GM10248 (cell line): ENCODE data around the gene OXCT2.

ENCODE experiments used
- CTCF ChIA-PET: fragments of 300-600 bp; sonication (Branson Sonifier 250); formaldehyde crosslinking; extraction: SDS; loops from one replicate; lab custom pipeline; 2021; ENCODE audit warnings: antibody characterized with exemption; lab: Yijun Ruan, JAX
- POLR2A ChIA-PET: fragments of 350-650 bp; sonication (Branson Sonifier 250); formaldehyde crosslinking; extraction: SDS; loops from one replicate; lab custom pipeline; 2020; ENCODE audit warnings: antibody characterized with exemption; lab: Yijun Ruan, JAX
- DNase-seq: peaks from one replicate; pipeline ENCODE4 v3.0.0; 2012; ENCODE audit errors: extremely low spot score
- TF ChIP-seq, protein P1 (sequence below): IDR thresholded peaks from 2 replicates; pipeline ENCODE4 v1.5.1; 2012; ENCODE audit warnings: mild to moderate bottlenecking, low read depth; ENCODE audit errors: extremely low read depth, missing control alignments, control extremely low read depth

The OXCT2 gene

DNA sequence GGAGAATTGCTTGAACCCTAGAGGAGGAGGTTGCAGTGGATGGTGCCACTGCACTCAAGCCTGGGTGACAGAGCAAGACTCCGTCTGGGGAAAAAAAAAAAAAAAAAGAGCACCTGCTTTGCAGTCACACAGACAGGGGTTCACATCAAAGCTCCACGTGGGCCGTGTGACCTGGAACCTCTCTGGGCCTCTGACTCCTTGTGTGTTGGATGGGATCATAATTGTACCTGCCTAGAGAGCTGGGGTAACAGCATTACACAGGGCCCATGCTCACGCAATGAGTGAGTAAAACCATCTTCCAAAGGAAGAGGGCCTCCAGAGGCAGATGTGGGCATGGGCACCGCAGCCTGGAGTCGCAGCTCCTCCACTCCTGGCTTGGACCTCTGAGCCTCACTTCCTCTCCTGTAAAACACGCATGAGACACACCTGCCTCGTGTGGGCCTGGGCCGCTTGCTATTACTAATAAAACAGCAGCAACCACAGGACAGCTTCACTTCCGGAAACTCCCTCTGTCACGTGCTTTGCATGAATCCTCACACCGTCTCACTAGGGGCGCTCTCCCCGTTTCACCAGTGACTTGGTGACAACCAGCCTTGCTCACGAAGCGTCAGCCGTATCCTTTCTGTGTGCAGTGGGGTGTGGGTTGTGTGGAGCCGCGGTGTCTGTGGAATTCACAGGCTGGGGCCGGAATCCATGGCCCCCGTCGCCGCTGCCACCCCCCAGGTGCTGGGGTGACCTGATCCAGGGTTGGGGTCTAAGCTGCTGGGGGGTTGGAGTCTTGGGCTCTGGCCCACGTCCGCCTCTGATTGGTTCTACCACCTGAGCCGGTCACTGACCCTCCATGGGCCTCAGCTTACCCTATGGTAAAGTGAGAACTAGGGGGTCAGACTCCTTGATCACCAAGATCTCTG is 28.0 kb upstream of the OXCT2 start:
- peak; percentile 90 for DNase-seq
- CTCF ChIA-PET, result interaction anchor here (0.6 to 5.4 kb wide), 57 partner anchors 10 to 972 kb away, joined by 3 to 52 read pairs (median 4); partner anchors contain the start of genes BMP8B, MYCL, NT5C1A and PPIE
- POLR2A ChIA-PET, result interaction anchor here (0.5 kb wide), 1 partner anchor 33 kb away, joined by 4 read pairs; no protein-coding TSS in a partner anchor
- TF ChIP-seq, protein P1, sequence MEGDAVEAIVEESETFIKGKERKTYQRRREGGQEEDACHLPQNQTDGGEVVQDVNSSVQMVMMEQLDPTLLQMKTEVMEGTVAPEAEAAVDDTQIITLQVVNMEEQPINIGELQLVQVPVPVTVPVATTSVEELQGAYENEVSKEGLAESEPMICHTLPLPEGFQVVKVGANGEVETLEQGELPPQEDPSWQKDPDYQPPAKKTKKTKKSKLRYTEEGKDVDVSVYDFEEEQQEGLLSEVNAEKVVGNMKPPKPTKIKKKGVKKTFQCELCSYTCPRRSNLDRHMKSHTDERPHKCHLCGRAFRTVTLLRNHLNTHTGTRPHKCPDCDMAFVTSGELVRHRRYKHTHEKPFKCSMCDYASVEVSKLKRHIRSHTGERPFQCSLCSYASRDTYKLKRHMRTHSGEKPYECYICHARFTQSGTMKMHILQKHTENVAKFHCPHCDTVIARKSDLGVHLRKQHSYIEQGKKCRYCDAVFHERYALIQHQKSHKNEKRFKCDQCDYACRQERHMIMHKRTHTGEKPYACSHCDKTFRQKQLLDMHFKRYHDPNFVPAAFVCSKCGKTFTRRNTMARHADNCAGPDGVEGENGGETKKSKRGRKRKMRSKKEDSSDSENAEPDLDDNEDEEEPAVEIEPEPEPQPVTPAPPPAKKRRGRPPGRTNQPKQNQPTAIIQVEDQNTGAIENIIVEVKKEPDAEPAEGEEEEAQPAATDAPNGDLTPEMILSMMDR, result peak; percentile 66

DNA sequence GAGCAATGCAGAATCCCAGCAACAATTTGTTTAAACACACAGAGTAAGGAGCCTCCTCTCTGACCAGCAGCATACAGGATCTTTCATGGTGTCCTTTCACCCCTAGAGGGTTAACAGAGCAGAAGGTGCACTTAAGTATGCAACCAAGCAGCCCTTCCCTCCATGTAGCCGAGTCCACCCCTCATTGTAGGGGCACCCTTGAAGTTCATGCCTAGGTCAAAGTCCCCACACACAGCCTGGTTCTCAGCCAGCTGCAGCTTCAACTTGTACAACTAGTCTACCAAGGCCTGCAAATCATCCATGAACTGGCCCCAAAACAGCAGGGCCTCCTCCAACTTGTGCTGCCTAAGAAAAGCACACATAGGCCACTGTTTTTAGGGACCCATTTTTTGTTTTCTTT is 24.5 kb upstream of the OXCT2 start:
- ChIA-PET POLR2A (no interaction called here), CTCF (no interaction called here)
- TF ChIP-seq, protein P1, result no peak
- DNase-seq, result no peak

DNA sequence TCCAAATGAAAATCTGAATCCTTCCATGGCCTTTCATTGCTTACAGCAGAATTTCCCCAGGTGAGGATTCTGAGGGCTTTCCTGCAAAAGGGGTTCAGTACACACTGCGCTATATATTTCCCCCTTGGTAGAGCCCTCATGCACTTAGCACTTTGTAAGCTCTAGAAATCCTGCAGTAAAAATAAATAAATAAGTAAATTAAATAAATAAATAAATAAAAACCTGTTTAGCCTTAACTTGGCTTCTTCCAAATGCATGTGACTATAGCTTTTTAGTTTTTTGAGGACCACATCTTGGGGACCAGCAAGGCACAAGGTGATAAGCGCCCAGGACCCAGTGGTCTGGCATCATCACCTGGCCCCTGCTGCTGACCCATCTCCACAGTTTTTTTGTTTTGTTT is 20.7 kb upstream of the OXCT2 start:
- TF ChIP-seq, protein P1, result no peak
- ChIA-PET POLR2A (no interaction called here), CTCF (no interaction called here)
- DNase-seq, result no peak

DNA sequence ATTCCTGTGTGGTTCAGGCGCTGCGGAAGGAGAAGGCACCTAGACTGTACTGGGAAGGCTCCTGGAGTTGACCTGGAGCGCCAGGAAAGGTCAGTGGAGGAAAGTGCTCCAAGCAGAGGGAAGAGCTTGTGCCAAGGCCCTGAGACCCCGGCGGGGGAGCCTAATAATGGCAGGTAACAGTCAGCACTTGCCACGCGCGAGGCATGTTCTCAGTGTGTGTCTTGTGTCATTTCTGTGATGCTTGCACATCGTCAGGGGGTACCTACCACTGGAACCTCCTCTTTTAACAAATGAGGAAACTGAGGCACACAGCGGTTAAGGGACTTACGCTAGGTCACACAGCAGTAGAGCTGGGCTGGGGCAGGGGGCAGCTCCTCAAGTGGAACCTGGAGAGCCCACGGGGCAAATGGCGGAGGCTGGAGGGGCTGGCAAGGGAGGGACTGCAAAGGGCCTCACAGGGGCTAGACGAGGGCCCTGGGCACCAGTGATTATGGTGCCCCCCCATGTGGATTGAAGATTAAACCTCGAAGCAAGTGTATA is 18.5 kb upstream of the OXCT2 start:
- CTCF ChIA-PET, result interaction anchor here (1.2 to 2.8 kb wide), 3 partner anchors 9 to 242 kb away, joined by 3 to 27 read pairs (median 5); no protein-coding TSS in a partner anchor
- TF ChIP-seq, protein P1, result no peak
- no peak for DNase-seq
- POLR2A ChIA-PET, result no interaction called here

DNA sequence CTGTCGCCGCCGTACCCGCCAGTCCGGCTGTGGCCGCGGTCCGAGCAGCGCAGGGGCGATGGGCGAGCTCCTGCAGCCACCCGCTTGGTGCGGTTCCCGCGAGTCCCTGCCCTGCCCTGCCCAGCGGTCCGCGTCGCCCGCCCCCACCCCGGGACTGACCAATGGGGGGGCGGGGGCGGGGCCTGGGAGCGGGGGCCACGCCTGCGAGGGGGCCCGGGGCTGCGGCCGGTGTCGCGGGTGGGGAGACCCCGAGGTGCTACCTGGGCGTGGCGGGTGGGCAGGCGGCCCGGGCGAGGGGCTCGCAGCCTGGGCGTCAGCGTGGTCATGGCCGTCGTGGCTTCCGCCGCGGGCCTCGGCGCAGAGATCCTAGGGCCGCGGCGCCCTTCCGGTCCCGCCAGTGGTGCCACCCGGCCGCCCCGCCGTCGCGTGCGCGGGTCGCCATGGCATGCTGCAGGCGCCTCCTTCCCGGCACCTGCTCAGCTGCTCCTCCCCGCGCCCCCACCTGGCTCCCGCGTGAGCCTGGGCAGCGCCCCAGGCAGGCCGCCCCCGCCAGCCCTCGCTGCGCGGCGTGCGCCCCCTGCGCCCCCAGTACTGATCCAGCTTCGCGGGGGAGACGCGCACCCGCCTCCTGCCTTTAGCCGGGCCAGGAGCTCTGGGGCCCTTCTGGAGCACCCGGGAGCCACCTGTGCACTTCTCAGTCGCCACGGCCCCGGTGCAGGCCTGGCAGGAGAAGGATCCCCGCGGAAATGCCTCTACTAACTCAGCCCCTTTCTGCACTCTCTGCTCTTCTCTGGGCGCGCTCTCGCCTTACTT is 17.8 kb upstream of the OXCT2 start, which contains the start of gene BMP8B:
TSS of gene BMP8B (minus strand) at position 108 of the 813 bp plus-strand sequence. CDS start 380 bp downstream, outside the sequence.
- DNase-seq, result peak; percentile 84
- ChIA-PET POLR2A (interaction anchor here (0.7 kb wide), 1 partner anchor 52 kb away, joined by 4 read pairs; no protein-coding TSS in a partner anchor), CTCF (interaction anchor here (1.2 to 2.8 kb wide), 3 partner anchors 9 to 243 kb away, joined by 3 to 27 read pairs (median 5); no protein-coding TSS in a partner anchor)
- TF ChIP-seq, protein P1, result peak; percentile 11
